Lung (tissue), 12 donors: Measurements from ENCODE around the gene C21orf91. TPM values are rescaled to one million over a fixed set of nuclear protein-coding genes. Genes with fewer than 3 reads are reported as not detected.

Experiments used
- ATAC-seq: fragments of 200-7000 bp; cut with Tn5 transposase; one replicate; pipeline ENCODE4 v1.9.1; 2020; ENCODE audit warnings: moderate number of reproducible peaks; ENCODE audit not compliant: insufficient read depth, low FRiP score
- DNase-seq, 3 donors: peaks; one replicate each; pipeline ENCODE4 v3.0.0-alpha.2; 2013 to 2017
- H3K27ac ChIP-seq, 2 donors: one replicate each; pipeline ENCODE4 v1.5.1; 2013; ENCODE audit warnings: mild to moderate bottlenecking in 2 of 2, moderate library complexity in 2 of 2, control low read depth in 1 of 2, inconsistent platforms in 1 of 2, low read depth in 1 of 2, low read length in 1 of 2
- H3K27me3 ChIP-seq, 3 donors: one replicate each; pipeline ENCODE4 v1.5.1; 2013; ENCODE audit warnings: low read length in 2 of 3; ENCODE audit not compliant: control insufficient read depth in 3 of 3, insufficient read depth in 3 of 3
- H3K36me3 ChIP-seq, 4 donors: one replicate each; pipeline ENCODE4 v1.5.1; 2013; ENCODE audit warnings: low read length in 4 of 4, mild to moderate bottlenecking in 1 of 4, moderate library complexity in 1 of 4; ENCODE audit not compliant: control insufficient read depth in 4 of 4, insufficient read depth in 4 of 4
- H3K4me1 ChIP-seq, 5 donors: one replicate each; pipeline ENCODE4 v1.5.1; 2013; ENCODE audit warnings: low read length in 5 of 5, mild to moderate bottlenecking in 2 of 5, moderate library complexity in 1 of 5; ENCODE audit not compliant: control insufficient read depth in 5 of 5, insufficient read depth in 5 of 5
- H3K4me3 ChIP-seq: one replicate; pipeline ENCODE4 v1.5.1; 2013; ENCODE audit warnings: mild to moderate bottlenecking, control low read depth, moderate library complexity
- H3K9ac ChIP-seq, 2 donors: one replicate each; pipeline ENCODE4 v1.5.1; 2013; ENCODE audit warnings: low read length in 2 of 2, control low read depth in 1 of 2; ENCODE audit not compliant: insufficient read depth in 1 of 2
- H3K9me3 ChIP-seq, 4 donors: one replicate each; pipeline ENCODE4 v1.5.1; 2013; ENCODE audit warnings: low read length in 3 of 4, mild to moderate bottlenecking in 1 of 4, moderate library complexity in 1 of 4; ENCODE audit not compliant: control insufficient read depth in 4 of 4, insufficient read depth in 3 of 4
- WGBS, 2 donors: extraction: QIAGEN DNeasy Blood & Tissue Kit; methylation state at CpG; one replicate each; pipeline ENCODE4 v1.1.7; 2013; 5-methylcytosine and 5-hydroxymethylcytosine counted together
- polyA plus RNA-seq, 2 donors: library from polyadenylated mRNA; stranded (reverse); fragments of 200-250 nt; gene quantifications; one replicate each; pipeline ENCODE4 v1.2.1, GENCODE V29; 2013
- total RNA-seq, 2 donors: library from RNA; depleted of rRNA in 1 of 2; stranded (reverse); fragments of >200 nt in 1 of 2; gene quantifications; one replicate each; pipeline ENCODE4 v1.2.1, GENCODE V29; 2014 to 2021
- TF ChIP-seq, protein P1 (sequence below): IDR thresholded peaks from 2 replicates; pipeline ENCODE4 v1.5.1; 2012; ENCODE audit warnings: mild to moderate bottlenecking; ENCODE audit errors: control extremely low read depth, extremely low read depth
- donor health status: control.
- donor health status: control.
- donor health status: Bipolar disorder and iron deficiency.
- donor health status: healthy.
- donor health status: DM: yes; HTN: yes; CAD: no.

C21orf91 gene
- total and polyA plus RNA-seq, 4 donors = 2.8 to 19.0 (median 10.2) TPM

DNA sequence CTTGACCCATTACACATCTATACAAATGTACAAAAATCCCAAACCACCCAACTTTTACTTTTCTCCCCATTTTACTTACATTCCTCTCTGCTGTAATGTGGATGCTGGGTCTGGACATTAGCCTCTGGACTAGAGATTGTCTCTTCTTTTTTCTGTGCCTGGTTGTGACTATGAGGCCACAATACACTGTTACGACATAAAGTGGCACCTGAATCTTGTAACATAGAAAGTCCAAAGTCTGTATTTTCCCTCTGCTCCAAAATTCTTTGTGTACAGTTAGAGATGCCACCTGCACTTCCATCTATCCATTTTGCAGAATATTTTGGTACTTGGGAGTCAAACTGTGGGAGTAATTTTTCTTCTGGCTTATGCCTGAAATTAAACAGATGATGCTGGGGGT lies 22.7 kb downstream of the C21orf91 start:
- Histone ChIP-seq H3K9ac (no peak overlapping the region), H3K27ac (no peak overlapping the region), H3K4me3 (no peak overlapping the region), H3K36me3 (peaks cover 2 to 8% (median 2%) of the 10 kb centered on the region in 4 donors), H3K4me1 (peaks cover 0 to 2% (median 0%) of the 10 kb centered on the region in 5 donors), H3K9me3 (no peaks in the 10 kb centered on the region), H3K27me3 (no peaks in the 10 kb centered on the region)
- ATAC-seq (no peak), DNase-seq (no peak)
- 77 to 95% methylated on average over 1 of the region's 1 CpG for WGBS, 2 donors
- TF ChIP-seq, protein P1, sequence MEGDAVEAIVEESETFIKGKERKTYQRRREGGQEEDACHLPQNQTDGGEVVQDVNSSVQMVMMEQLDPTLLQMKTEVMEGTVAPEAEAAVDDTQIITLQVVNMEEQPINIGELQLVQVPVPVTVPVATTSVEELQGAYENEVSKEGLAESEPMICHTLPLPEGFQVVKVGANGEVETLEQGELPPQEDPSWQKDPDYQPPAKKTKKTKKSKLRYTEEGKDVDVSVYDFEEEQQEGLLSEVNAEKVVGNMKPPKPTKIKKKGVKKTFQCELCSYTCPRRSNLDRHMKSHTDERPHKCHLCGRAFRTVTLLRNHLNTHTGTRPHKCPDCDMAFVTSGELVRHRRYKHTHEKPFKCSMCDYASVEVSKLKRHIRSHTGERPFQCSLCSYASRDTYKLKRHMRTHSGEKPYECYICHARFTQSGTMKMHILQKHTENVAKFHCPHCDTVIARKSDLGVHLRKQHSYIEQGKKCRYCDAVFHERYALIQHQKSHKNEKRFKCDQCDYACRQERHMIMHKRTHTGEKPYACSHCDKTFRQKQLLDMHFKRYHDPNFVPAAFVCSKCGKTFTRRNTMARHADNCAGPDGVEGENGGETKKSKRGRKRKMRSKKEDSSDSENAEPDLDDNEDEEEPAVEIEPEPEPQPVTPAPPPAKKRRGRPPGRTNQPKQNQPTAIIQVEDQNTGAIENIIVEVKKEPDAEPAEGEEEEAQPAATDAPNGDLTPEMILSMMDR = no peak

GRCh38 chr21:17796037-17796403 lies 23.1 kb downstream of the C21orf91 start:
- no peak overlapping the region for H3K9ac ChIP-seq
- H3K27me3 ChIP-seq = no peaks in the 10 kb centered on the region
- WGBS, 2 donors = 47 to 54% methylated on average over 1 of the region's 1 CpG
- no peak overlapping the region for H3K4me3 ChIP-seq
- ATAC-seq (no peak), DNase-seq (no peak)
- peaks cover 0 to 2% (median 0%) of the 10 kb centered on the region in 5 donors for H3K4me1 ChIP-seq
- H3K27ac ChIP-seq = no peak overlapping the region
- H3K9me3 ChIP-seq = no peaks in the 10 kb centered on the region
- peaks cover 2 to 8% (median 2%) of the 10 kb centered on the region in 4 donors for H3K36me3 ChIP-seq
- TF ChIP-seq, protein P1 = no peak

- Histone ChIP-seq H3K27ac (peak overlapping the region; percentile 9 to 22), H3K9ac (no peak overlapping the region), H3K27me3 (no peaks in the 10 kb centered on the region), H3K9me3 (no peaks in the 10 kb centered on the region), H3K36me3 (peaks cover 2 to 8% (median 2%) of the 10 kb centered on the region in 4 donors), H3K4me3 (no peak overlapping the region), H3K4me1 (peaks cover 0 to 2% (median 0%) of the 10 kb centered on the region in 5 donors)
- ATAC-seq = no peak
- no peak for DNase-seq
- TF ChIP-seq, protein P1 = no peak
- WGBS, 2 donors = 76 to 81% methylated on average over 6 of the region's 6 CpGs
Observed at GRCh38 chr21:17795146-17796036, 23.8 kb downstream of the C21orf91 start.
